ENCODE results near the gene CORO7. TPM values are rescaled to one million over a fixed set of nuclear protein-coding genes. Genes with fewer than 3 reads are reported as not detected.
"Not testable (repeated sequence)": the region's sequence is repeated elsewhere in the genome, so short reads cannot be mapped to it uniquely, and the experiment has no call there.

CORO7 gene
- total RNA-seq, 4 donors from 2014 or later = 46.8 to 330 (median 58.1) TPM

DNA sequence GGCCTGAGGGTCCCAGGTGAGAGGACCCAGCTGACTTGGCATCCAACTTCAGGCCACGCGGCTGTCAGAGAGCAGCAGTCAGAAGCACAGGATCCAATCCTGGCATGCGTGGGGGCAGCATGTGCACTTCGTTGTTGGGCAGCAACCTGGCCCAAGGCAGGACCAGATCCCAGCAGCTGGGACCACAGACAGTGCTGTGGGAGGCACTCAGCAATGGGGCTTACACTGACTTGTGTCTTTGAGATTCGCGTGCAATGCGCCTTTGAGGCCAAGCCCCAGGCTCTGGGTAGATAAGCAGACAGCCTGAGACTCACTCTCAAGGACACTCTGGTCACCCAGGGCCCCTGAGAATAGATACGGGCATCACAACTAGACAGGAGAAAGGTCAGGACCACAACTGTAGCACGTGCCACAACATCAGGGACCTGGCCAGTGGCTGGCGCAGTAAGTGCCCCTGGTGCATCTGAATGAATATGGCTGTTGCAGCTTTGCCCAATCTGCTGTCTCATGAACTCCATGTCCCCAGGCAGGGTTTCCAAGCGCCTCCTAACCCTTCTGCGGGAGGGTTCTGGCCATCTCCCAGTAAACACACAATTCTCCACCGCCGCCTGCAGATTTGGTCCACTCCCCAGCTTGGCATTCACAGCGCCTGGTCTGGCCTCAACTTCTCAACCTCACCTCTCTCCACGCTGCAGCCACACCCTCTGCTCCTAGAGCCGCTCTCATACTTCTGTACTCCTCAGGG lies 68.5 kb downstream of the CORO7 start:
- H3K4me3 ChIP-seq = no peak overlapping the region
- no peak for DNase-seq
- H3K4me1 ChIP-seq = peaks cover 0 to 24% (median 19%) of the 10 kb centered on the region in 4 donors
- H3K27ac ChIP-seq = no peak overlapping the region
- no peak for TF ChIP-seq POLR2AphosphoS5 (IDR thresholded peaks at IDR 0.05)
- no peak for TF ChIP-seq POLR2A (IDR thresholded peaks at IDR 0.05)
- TF ChIP-seq, protein P1, sequence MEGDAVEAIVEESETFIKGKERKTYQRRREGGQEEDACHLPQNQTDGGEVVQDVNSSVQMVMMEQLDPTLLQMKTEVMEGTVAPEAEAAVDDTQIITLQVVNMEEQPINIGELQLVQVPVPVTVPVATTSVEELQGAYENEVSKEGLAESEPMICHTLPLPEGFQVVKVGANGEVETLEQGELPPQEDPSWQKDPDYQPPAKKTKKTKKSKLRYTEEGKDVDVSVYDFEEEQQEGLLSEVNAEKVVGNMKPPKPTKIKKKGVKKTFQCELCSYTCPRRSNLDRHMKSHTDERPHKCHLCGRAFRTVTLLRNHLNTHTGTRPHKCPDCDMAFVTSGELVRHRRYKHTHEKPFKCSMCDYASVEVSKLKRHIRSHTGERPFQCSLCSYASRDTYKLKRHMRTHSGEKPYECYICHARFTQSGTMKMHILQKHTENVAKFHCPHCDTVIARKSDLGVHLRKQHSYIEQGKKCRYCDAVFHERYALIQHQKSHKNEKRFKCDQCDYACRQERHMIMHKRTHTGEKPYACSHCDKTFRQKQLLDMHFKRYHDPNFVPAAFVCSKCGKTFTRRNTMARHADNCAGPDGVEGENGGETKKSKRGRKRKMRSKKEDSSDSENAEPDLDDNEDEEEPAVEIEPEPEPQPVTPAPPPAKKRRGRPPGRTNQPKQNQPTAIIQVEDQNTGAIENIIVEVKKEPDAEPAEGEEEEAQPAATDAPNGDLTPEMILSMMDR (IDR thresholded peaks at IDR 0.05) = no peak
- no peak for TF ChIP-seq EP300 (IDR thresholded peaks at IDR 0.05; ENCODE audit: low read depth)
- intact Hi-C loops (cut with DNase I; ENCODE audit: low total_unique reads) = no loop called here
- no peaks in the 10 kb centered on the region for H3K36me3 ChIP-seq
- no peaks in the 10 kb centered on the region for H3K27me3 ChIP-seq
- 84 to 88% methylated on average over 3 to 15 of the region's 17 CpGs for WGBS, 2 donors (ENCODE audit: low coverage in 1 of 2)
- in situ Hi-C loops (cut with MboI; ENCODE audit: low pct_ligation_motif_present in 1 of 4, low pct_unique_long_range_greater_than_20kb in 1 of 4, low sequenced_read_pairs in 3 of 4) = loop anchor here in 1 of 4 donors (25.0 kb wide), 1 partner anchor 161 kb away; no protein-coding TSS in a partner anchor
- no peaks in the 10 kb centered on the region for H3K9me3 ChIP-seq

GRCh38 chr16:4347010-4347409 lies 69.4 kb downstream of the CORO7 start:
- intact Hi-C loops (cut with DNase I; ENCODE audit: low total_unique reads) (no loop called here), in situ Hi-C loops (cut with MboI; ENCODE audit: low pct_ligation_motif_present in 1 of 4, low pct_unique_long_range_greater_than_20kb in 1 of 4, low sequenced_read_pairs in 3 of 4) (loop anchor here in 1 of 4 donors (25.0 kb wide), 1 partner anchor 160 kb away; no protein-coding TSS in a partner anchor)
- no peaks in the 10 kb centered on the region for H3K9me3 ChIP-seq
- H3K36me3 ChIP-seq = no peaks in the 10 kb centered on the region
- H3K27me3 ChIP-seq = no peaks in the 10 kb centered on the region
- WGBS, 2 donors (ENCODE audit: low coverage in 1 of 2) = 84% methylated on average over 8 of the region's 8 CpGs; no CpG with 5 or more reads in 1 of the 2 donors
- H3K4me1 ChIP-seq = peaks cover 0 to 24% (median 19%) of the 10 kb centered on the region in 4 donors
- DNase-seq = no peak
- no peak overlapping the region for H3K27ac ChIP-seq
- TF ChIP-seq EP300 (IDR thresholded peaks at IDR 0.05; ENCODE audit: low read depth) = no peak
- no peak for TF ChIP-seq POLR2AphosphoS5 (IDR thresholded peaks at IDR 0.05)
- no peak overlapping the region for H3K4me3 ChIP-seq

DNA sequence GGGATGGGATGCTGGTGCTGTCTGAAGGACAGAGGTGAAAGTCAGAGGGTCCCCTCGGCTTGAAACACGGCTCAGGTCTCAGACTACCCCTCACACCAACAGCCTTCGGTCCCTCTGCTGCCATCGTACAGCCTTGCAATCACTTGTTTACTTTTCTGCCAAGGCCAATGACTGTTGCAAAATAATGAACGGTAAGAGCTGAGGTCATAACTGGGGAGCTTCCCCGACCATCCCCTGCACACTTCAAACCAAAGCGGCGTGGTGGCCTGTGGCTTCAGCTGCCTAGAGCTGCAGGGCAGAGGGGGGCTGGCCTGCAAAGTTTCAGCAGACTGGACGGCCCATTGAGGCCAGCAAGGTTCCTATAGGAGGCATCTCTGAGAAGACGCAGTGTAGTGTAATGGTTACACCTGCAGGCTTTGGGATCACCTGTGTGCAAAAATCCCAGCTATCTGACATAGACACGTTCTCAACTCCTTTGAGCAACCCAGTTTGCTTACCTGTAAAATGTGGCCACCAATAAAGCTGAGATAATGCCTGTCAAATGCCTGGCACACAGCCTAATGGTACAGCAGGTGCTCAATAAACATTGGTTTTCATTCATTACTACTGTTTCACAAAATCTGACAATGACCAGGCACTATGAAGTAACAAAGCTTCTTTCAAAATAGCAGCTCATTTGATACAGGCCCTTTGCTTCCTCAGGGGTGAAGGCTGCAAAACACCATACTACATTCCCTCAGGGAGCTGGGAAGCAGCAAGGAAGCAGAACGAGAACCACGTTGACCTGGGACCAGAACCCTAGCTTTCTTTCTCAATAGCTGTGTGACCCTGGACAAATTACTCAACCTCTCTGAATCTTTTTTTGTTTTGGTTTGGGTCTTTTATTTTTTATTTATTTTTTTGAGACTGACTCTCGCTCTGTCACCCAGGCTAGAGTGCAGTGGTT lies 70.3 kb downstream of the CORO7 start:
- H3K4me3 ChIP-seq = no peak overlapping the region
- 56 to 100% methylated on average over 1 to 14 of the region's 14 CpGs for WGBS, 2 donors (ENCODE audit: low coverage in 1 of 2)
- intact Hi-C loops (cut with DNase I; ENCODE audit: low total_unique reads) = no loop called here
- peaks cover 0 to 20% (median 15%) of the 10 kb centered on the region in 4 donors for H3K4me1 ChIP-seq
- in situ Hi-C loops (cut with MboI; ENCODE audit: low pct_ligation_motif_present in 1 of 4, low pct_unique_long_range_greater_than_20kb in 1 of 4, low sequenced_read_pairs in 3 of 4) = loop anchor here in 1 of 4 donors (25.0 kb wide), 1 partner anchor 159 kb away; no protein-coding TSS in a partner anchor
- no peaks in the 10 kb centered on the region for H3K27me3 ChIP-seq
- no peaks in the 10 kb centered on the region for H3K9me3 ChIP-seq
- no peaks in the 10 kb centered on the region for H3K36me3 ChIP-seq
- no peak overlapping the region for H3K27ac ChIP-seq
- no peak for DNase-seq
- TF ChIP-seq, protein P1 (IDR thresholded peaks at IDR 0.05) = no peak
- TF ChIP-seq POLR2AphosphoS5 (IDR thresholded peaks at IDR 0.05) = no peak
- no peak for TF ChIP-seq EP300 (IDR thresholded peaks at IDR 0.05; ENCODE audit: low read depth)
- TF ChIP-seq POLR2A (IDR thresholded peaks at IDR 0.05) = no peak

- Histone ChIP-seq H3K4me1 (peaks cover 0 to 15% (median 10%) of the 10 kb centered on the region in 4 donors), H3K27ac (no peak overlapping the region), H3K27me3 (no peaks in the 10 kb centered on the region), H3K4me3 (no peak overlapping the region), H3K9me3 (no peaks in the 10 kb centered on the region), H3K36me3 (no peaks in the 10 kb centered on the region)
- DNase-seq = no peak
- intact Hi-C loops (cut with DNase I; ENCODE audit: low total_unique reads) = loop anchor here (5.0 kb wide), 1 partner anchor 1523 kb away; no protein-coding TSS in a partner anchor
- in situ Hi-C loops (cut with MboI; ENCODE audit: low pct_ligation_motif_present in 1 of 4, low pct_unique_long_range_greater_than_20kb in 1 of 4, low sequenced_read_pairs in 3 of 4) = loop anchor here in 1 of 4 donors (25.0 kb wide), 1 partner anchor 158 kb away; no protein-coding TSS in a partner anchor
- TF ChIP-seq POLR2AphosphoS5 (IDR thresholded peaks at IDR 0.05) = no peak
- TF ChIP-seq, protein P1 (IDR thresholded peaks at IDR 0.05) = no peak
- no peak for TF ChIP-seq POLR2A (IDR thresholded peaks at IDR 0.05)
- TF ChIP-seq EP300 (IDR thresholded peaks at IDR 0.05; ENCODE audit: low read depth) = no peak
- WGBS, 2 donors (ENCODE audit: low coverage in 1 of 2) = 54 to 81% methylated on average over 6 to 26 of the region's 26 CpGs
Observed at GRCh38 chr16:4344983-4345835, 71.2 kb downstream of the CORO7 start.

- intact Hi-C loops (cut with DNase I; ENCODE audit: low total_unique reads) = loop anchor here (5.0 kb wide), 1 partner anchor 1522 kb away; no protein-coding TSS in a partner anchor
- H3K36me3 ChIP-seq, H3K9me3 ChIP-seq, H3K27me3 ChIP-seq, DNase-seq, H3K27ac ChIP-seq, H3K4me3 ChIP-seq: not testable (repeated sequence)
- H3K4me1 ChIP-seq = peaks cover 0 to 12% (median 5%) of the 10 kb centered on the region in 4 donors
- 59 to 100% methylated on average over 1 to 5 of the region's 10 CpGs for WGBS, 2 donors (ENCODE audit: low coverage in 1 of 2)
- in situ Hi-C loops (cut with MboI; ENCODE audit: low pct_ligation_motif_present in 1 of 4, low pct_unique_long_range_greater_than_20kb in 1 of 4, low sequenced_read_pairs in 3 of 4) = loop anchor here in 1 of 4 donors (25.0 kb wide), 1 partner anchor 157 kb away; no protein-coding TSS in a partner anchor
Observed at GRCh38 chr16:4344300-4344982, 72.0 kb downstream of the CORO7 start.

All from transverse colon (tissue), 4 donors.